Measurements from ENCODE around the gene LALBA. TPM values are rescaled to one million over a fixed set of nuclear protein-coding genes. Genes with fewer than 3 reads are reported as not detected.
"Not testable (repeated sequence)": the region's sequence is repeated elsewhere in the genome, so short reads cannot be mapped to it uniquely, and the experiment has no call there.

Gene LALBA
- total RNA-seq, 1 donor from 2014 or later = not detected

- TF ChIP-seq CTCF (conservative IDR thresholded peaks at IDR 0.05; ENCODE audit: low read depth, low read length) = no peak
- DNase-seq (ENCODE audit: low read depth) = no peak
- H3K4me3 ChIP-seq (ENCODE audit: low read depth, low read length) = no peak overlapping the region
These were observed 11.9 kb downstream of the LALBA start for GRCh38 chr12:48557919-48558318.

- no peak for TF ChIP-seq CTCF (conservative IDR thresholded peaks at IDR 0.05; ENCODE audit: low read depth, low read length)
- no peak overlapping the region for H3K4me3 ChIP-seq (ENCODE audit: low read depth, low read length)
- DNase-seq (ENCODE audit: low read depth) = no peak
These were observed 13.2 kb downstream of the LALBA start for GRCh38 chr12:48556631-48557030.

- DNase-seq (ENCODE audit: low read depth); H3K4me3 ChIP-seq (ENCODE audit: low read depth, low read length): not testable (repeated sequence)
These were observed 16.0 kb downstream of the LALBA start for GRCh38 chr12:48553666-48554343.

GRCh38 chr12:48551636-48552035 lies 18.2 kb downstream of the LALBA start:
- not testable (repeated sequence) for DNase-seq (ENCODE audit: low read depth); H3K4me3 ChIP-seq (ENCODE audit: low read depth, low read length)

- not testable (repeated sequence) for DNase-seq (ENCODE audit: low read depth); H3K4me3 ChIP-seq (ENCODE audit: low read depth, low read length)
These were observed 22.8 kb downstream of the LALBA start for GRCh38 chr12:48547012-48547411.

- no peak overlapping the region for H3K4me3 ChIP-seq (ENCODE audit: low read depth, low read length)
- no peak for DNase-seq (ENCODE audit: low read depth)
- no peak for TF ChIP-seq CTCF (conservative IDR thresholded peaks at IDR 0.05; ENCODE audit: low read depth, low read length)
These were observed 23.9 kb downstream of the LALBA start for GRCh38 chr12:48545833-48546469.

GRCh38 chr12:48542300-48542928 lies 27.4 kb downstream of the LALBA start:
- no peak overlapping the region for H3K4me3 ChIP-seq (ENCODE audit: low read depth, low read length)
- peak; percentile 3 for DNase-seq (ENCODE audit: low read depth)
- TF ChIP-seq CTCF (conservative IDR thresholded peaks at IDR 0.05; ENCODE audit: low read depth, low read length) = peak; percentile 86

GRCh38 chr12:48536602-48537001 lies 33.2 kb downstream of the LALBA start:
- no peak overlapping the region for H3K4me3 ChIP-seq (ENCODE audit: low read depth, low read length)
- DNase-seq (ENCODE audit: low read depth) = no peak
- TF ChIP-seq CTCF (conservative IDR thresholded peaks at IDR 0.05; ENCODE audit: low read depth, low read length) = no peak
